Uterus (tissue), 4 donors: Measurements from ENCODE around the gene TH. TPM values are rescaled to one million over a fixed set of nuclear protein-coding genes. Genes with fewer than 3 reads are reported as not detected.
A peak's percentile ranks its signal among the peaks of the same experiment; 100 is the strongest.

Experiments
- DNase-seq, 2 donors: peaks; one replicate each; pipeline ENCODE4 v3.0.0-alpha.2; 2019 to 2020
- H3K27ac ChIP-seq, 2 donors: fragments of 200-600 bp; sonication (generic); 1 replicate in 1 of 2; 2 replicates in 1 of 2; pipeline ENCODE4 v1.5.1; 2016 to 2018
- H3K27me3 ChIP-seq, 2 donors: fragments of 200-600 bp; sonication (generic); one replicate each; pipeline ENCODE4 v1.5.1; 2018 to 2019; ENCODE audit warnings: control low read depth in 1 of 2
- H3K36me3 ChIP-seq, 2 donors: fragments of 200-600 bp; sonication (generic); one replicate each; pipeline ENCODE4 v1.5.1; 2019; ENCODE audit warnings: control low read depth in 1 of 2
- H3K4me1 ChIP-seq, 2 donors: fragments of 200-600 bp; sonication (generic); one replicate each; pipeline ENCODE4 v1.5.1; 2018 to 2019; ENCODE audit warnings: control low read depth in 1 of 2
- H3K4me3 ChIP-seq, 2 donors: fragments of 200-600 bp; sonication (generic); 1 replicate in 1 of 2; 2 replicates in 1 of 2; pipeline ENCODE4 v1.5.1; 2018 to 2019; ENCODE audit warnings: mild to moderate bottlenecking in 1 of 2
- H3K9me3 ChIP-seq, 2 donors: fragments of 200-600 bp; sonication (generic); one replicate each; pipeline ENCODE4 v1.5.1; 2019; ENCODE audit warnings: control low read depth in 1 of 2
- CTCF ChIP-seq, 4 experiments: fragments of 200-600 bp in 2 of 4; fragments of 450-650 bp in 2 of 4; sonication (generic) in 2 of 4; IDR thresholded peaks; one replicate each; pipeline ENCODE4 v1.5.1; 2016 to 2019; ENCODE audit warnings: antibody characterized with exemption in 4 of 4, mild to moderate bottlenecking in 2 of 4, moderate library complexity in 1 of 4
- POLR2A ChIP-seq, 2 donors: fragments of 450-650 bp; IDR thresholded peaks; one replicate each; pipeline ENCODE4 v1.6.1; 2016; ENCODE audit warnings: antibody characterized with exemption in 2 of 2, mild to moderate bottlenecking in 1 of 2, moderate library complexity in 1 of 2
- intact Hi-C: fragments of 100-400 bp; cut with DNase I; formaldehyde crosslinking; loops from one replicate; pipeline ENCODE4 v1.15.1; 2023; ENCODE audit warnings: low total_unique reads
- total RNA-seq, 4 donors: library from RNA; depleted of rRNA in 3 of 4; stranded (reverse); fragments of >200 nt in 3 of 4; gene quantifications; one replicate each; pipeline versions ENCODE4 v1.1.0 to v1.2.4, GENCODE V29; 2014 to 2023
- donor health status: DM: yes; HTN: yes; CAD: no.

TH gene
- total RNA-seq, 4 donors from 2014 or later: 0.37 to 1.3 TPM; not detected in 2

- H3K36me3 ChIP-seq: no peaks in the 10 kb centered on the region
- intact Hi-C loops: loop anchor here (5.0 to 10.0 kb wide), 3 partner anchors 273 to 460 kb away; partner anchors contain the start of genes KRTAP5-6 and TNNI2
- H3K9me3 ChIP-seq: no peaks in the 10 kb centered on the region
- DNase-seq: no peak
- H3K27ac ChIP-seq: no peak overlapping the region
- H3K4me3 ChIP-seq: no peak overlapping the region
- TF ChIP-seq CTCF (IDR thresholded peaks at IDR 0.05): no peak
- H3K4me1 ChIP-seq: peaks cover 0 to 5% of the 10 kb centered on the region in 2 donors
- no peaks in the 10 kb centered on the region for H3K27me3 ChIP-seq
Observed at GRCh38 chr11:2154889-2155288, 16.7 kb downstream of the TH start.

- intact Hi-C loops: loop anchor here (5.0 to 10.0 kb wide), 2 partner anchors 317 to 459 kb away; partner anchors contain the start of genes KRTAP5-6 and TNNI2
- no peak for DNase-seq
- no peaks in the 10 kb centered on the region for H3K27me3 ChIP-seq
- no peak overlapping the region for H3K4me3 ChIP-seq
- no peaks in the 10 kb centered on the region for H3K9me3 ChIP-seq
- no peak overlapping the region for H3K27ac ChIP-seq
- no peaks in the 10 kb centered on the region for H3K36me3 ChIP-seq
- no peak for TF ChIP-seq CTCF (IDR thresholded peaks at IDR 0.05)
- TF ChIP-seq POLR2A (IDR thresholded peaks at IDR 0.05): no peak
- H3K4me1 ChIP-seq: peaks cover 0 to 5% of the 10 kb centered on the region in 2 donors
Observed at GRCh38 chr11:2154195-2154585, 17.4 kb downstream of the TH start.

- Histone ChIP-seq H3K9me3 (no peaks in the 10 kb centered on the region), H3K36me3 (no peaks in the 10 kb centered on the region), H3K4me1 (peaks cover 0 to 5% of the 10 kb centered on the region in 2 donors), H3K27ac (no peak overlapping the region), H3K27me3 (no peaks in the 10 kb centered on the region), H3K4me3 (no peak overlapping the region)
- TF ChIP-seq POLR2A (IDR thresholded peaks at IDR 0.05) (no peak), CTCF (IDR thresholded peaks at IDR 0.05) (no peak)
- no peak for DNase-seq
- intact Hi-C loops: loop anchor here (5.0 to 10.0 kb wide), 2 partner anchors 316 to 459 kb away; partner anchors contain the start of genes KRTAP5-6 and TNNI2
Observed at GRCh38 chr11:2153581-2154194, 17.9 kb downstream of the TH start.

GRCh38 chr11:2151500-2152257 lies 19.9 kb downstream of the TH start:
- H3K36me3 ChIP-seq: no peaks in the 10 kb centered on the region
- no peak overlapping the region for H3K4me3 ChIP-seq
- intact Hi-C loops: loop anchor here (5.0 to 10.0 kb wide), 2 partner anchors 314 to 457 kb away; partner anchors contain the start of genes KRTAP5-6 and TNNI2
- TF ChIP-seq CTCF (IDR thresholded peaks at IDR 0.05) (peak; percentile 78 to 95 (median 90)), POLR2A (IDR thresholded peaks at IDR 0.05) (no peak)
- no peak overlapping the region for H3K27ac ChIP-seq
- no peaks in the 10 kb centered on the region for H3K9me3 ChIP-seq
- peaks cover 0 to 5% of the 10 kb centered on the region in 2 donors for H3K4me1 ChIP-seq
- peak; percentile 82 for DNase-seq
- peaks cover 0 to 4% of the 10 kb centered on the region in 2 donors for H3K27me3 ChIP-seq
